ENCODE measurements around the gene PGRMC2. TPM values are rescaled to one million over a fixed set of nuclear protein-coding genes. Genes with fewer than 3 reads are reported as not detected.

PGRMC2 gene
- total RNA-seq, 1 donor from 2014 or later = 43.4 TPM

DNA sequence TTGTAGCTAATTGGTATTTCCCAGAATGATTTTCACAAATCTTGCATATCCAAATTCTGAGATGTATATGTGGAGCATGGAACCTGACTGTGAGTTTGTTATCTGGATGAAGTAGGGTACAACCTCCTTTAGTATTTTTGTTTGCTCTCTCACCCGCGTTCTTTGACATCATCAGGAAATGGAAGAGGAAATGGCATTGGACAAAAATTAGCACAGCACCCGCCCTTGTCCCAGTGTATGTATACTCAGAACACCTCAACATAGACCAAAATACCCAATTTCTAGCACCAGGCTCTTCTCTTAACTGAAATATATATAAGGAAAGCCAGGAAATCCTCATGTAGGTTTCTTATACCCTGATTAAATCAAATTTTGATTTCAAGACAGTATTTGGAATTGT is 6.9 kb upstream of the PGRMC2 start:
- no peak for DNase-seq (ENCODE audit: low spot score)
- no peaks in the 10 kb centered on the region for H3K4me1 Mint-ChIP-seq (ENCODE audit: low read depth)
- H3K9me3 Mint-ChIP-seq = no peaks in the 10 kb centered on the region
- H3K36me3 Mint-ChIP-seq (ENCODE audit: low read depth) = no peaks in the 10 kb centered on the region
- intact Hi-C loops (cut with micrococcal nuclease) = no loop called here
- H3K27me3 Mint-ChIP-seq (ENCODE audit: insufficient read depth) = no peaks in the 10 kb centered on the region
- no peak overlapping the region for H3K4me3 Mint-ChIP-seq
- H3K27ac Mint-ChIP-seq = no peak overlapping the region

DNA sequence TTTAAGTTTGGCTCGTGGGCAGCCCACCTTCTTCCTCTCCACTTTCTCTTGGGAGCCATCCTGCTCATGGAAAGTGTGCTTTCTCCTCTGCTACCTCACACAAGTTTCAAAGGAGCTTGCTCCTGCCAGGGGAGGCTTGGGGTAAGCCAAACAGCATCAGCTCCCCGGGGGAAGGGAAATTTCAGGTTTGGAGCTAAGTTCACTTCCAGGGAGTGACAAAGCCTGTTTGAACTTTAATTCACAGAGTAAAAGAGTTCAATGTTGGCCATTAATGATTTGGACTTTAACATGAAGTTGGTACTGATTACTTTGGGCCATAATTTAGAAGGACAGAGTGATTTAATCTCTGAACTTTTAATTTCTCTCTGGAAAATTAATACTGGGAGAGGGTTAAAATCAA is 4.7 kb upstream of the PGRMC2 start:
- no peak overlapping the region for H3K4me3 Mint-ChIP-seq
- peaks cover 6% of the 10 kb centered on the region for H3K4me1 Mint-ChIP-seq (ENCODE audit: low read depth)
- H3K9me3 Mint-ChIP-seq = no peaks in the 10 kb centered on the region
- no peaks in the 10 kb centered on the region for H3K27me3 Mint-ChIP-seq (ENCODE audit: insufficient read depth)
- intact Hi-C loops (cut with micrococcal nuclease) = no loop called here
- H3K27ac Mint-ChIP-seq = no peak overlapping the region
- no peaks in the 10 kb centered on the region for H3K36me3 Mint-ChIP-seq (ENCODE audit: low read depth)
- DNase-seq (ENCODE audit: low spot score) = no peak

DNA sequence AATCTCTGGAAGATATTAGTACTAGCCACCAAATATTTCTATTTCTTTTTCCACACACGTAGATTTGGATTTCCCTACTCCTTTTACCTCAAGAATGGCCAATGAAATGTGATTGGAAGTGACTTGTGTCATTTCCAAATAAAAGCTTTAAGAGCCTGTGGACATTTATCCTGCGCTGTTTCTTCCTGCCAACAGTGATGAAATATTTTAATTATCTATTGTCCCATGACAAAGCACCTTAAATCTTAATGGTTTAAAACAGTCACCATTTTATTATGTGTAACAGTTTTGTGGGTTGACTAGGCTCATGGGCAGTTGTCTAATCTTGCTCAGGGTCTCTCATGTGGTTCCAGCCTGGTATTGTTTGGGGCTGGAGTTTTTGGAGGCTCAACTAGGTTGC is 3.5 kb upstream of the PGRMC2 start:
- H3K4me3 Mint-ChIP-seq = no peak overlapping the region
- peaks cover 13% of the 10 kb centered on the region for H3K4me1 Mint-ChIP-seq (ENCODE audit: low read depth)
- H3K36me3 Mint-ChIP-seq (ENCODE audit: low read depth) = no peaks in the 10 kb centered on the region
- H3K9me3 Mint-ChIP-seq = no peaks in the 10 kb centered on the region
- no peak overlapping the region for H3K27ac Mint-ChIP-seq
- DNase-seq (ENCODE audit: low spot score) = no peak
- intact Hi-C loops (cut with micrococcal nuclease) = no loop called here
- no peaks in the 10 kb centered on the region for H3K27me3 Mint-ChIP-seq (ENCODE audit: insufficient read depth)

DNA sequence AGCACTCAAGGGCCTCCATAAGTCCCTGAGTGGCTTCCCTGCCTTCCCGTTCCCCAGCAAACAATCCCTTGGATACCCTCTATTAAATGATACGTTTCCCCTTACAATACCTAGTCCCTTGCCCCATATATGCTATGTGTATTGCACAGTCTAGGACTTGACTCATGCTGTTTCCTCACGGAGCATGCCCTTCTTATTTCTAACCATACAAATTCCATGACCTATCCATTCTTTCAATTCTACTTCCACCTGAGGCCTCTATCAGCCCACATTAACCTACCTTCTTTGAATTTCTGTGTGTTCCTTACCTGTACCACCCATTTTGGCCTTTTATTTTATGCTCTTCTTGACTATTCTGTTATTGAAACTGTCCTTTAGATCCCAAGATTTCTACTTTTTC is 2.9 kb upstream of the PGRMC2 start:
- Mint-ChIP-seq H3K4me3 (no peak overlapping the region), H3K27ac (no peak overlapping the region), H3K36me3 (ENCODE audit: low read depth) (no peaks in the 10 kb centered on the region), H3K9me3 (no peaks in the 10 kb centered on the region), H3K27me3 (ENCODE audit: insufficient read depth) (no peaks in the 10 kb centered on the region), H3K4me1 (ENCODE audit: low read depth) (peaks cover 19% of the 10 kb centered on the region)
- intact Hi-C loops (cut with micrococcal nuclease) = no loop called here
- DNase-seq (ENCODE audit: low spot score) = no peak

DNA sequence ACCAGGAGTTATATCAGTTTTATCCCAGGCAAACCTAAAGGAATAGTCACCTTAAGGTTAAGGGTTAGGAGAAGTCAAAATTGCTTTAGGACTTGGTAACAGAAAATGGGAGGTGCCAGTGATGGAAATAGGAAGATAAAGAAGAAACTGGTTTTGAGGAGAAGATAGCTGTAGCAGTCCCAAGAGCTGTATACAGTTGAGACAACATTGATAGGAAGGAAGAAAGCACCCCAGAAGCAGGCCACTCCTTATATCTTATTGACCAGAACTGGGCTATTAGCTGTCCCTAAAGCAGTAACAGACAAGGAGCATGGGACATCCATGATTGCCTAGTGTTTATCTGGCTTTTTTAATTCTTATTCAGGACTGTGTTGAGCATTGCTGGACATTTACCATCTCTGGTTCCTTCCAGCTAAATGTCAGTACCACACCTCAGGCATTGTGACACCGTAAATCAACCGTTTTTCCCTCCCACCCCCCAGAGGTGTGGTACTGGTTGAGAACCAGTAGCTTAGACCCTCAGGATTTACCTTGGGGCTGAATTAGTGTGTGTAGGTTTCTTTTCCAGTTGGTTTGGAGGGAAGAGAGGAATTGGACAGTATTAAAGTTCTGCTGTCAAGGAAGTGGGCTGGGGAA is 2.0 kb upstream of the PGRMC2 start:
- H3K4me1 Mint-ChIP-seq (ENCODE audit: low read depth) = peaks cover 26% of the 10 kb centered on the region
- H3K27ac Mint-ChIP-seq = no peak overlapping the region
- H3K4me3 Mint-ChIP-seq = no peak overlapping the region
- H3K36me3 Mint-ChIP-seq (ENCODE audit: low read depth) = peaks cover 5% of the 10 kb centered on the region
- no peak for DNase-seq (ENCODE audit: low spot score)
- H3K9me3 Mint-ChIP-seq = no peaks in the 10 kb centered on the region
- H3K27me3 Mint-ChIP-seq (ENCODE audit: insufficient read depth) = no peaks in the 10 kb centered on the region
- intact Hi-C loops (cut with micrococcal nuclease) = loop anchor here (2.0 to 10.0 kb wide), 4 partner anchors 225 to 573 kb away; partner anchors contain the start of gene HSPA4L

DNA sequence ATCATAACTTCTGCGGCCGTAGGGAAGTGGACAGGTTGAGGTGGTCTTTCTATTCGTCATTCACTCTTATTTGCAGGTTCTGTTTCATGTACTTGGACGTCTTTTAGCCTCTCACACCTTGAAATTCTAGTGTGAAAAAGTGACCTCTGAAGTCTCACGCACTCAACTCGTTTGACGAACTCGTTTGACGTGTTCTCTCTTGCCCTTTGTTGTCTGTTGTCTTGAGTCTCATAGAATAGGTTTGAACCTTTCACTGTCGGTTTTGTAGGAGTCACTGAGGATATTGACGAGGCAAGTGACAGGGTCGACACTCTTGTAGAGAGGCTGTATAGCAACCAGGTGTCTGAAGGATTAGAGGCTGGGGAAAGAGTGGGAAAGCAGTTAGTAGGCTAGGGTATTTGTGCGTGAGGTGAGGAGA is 1.1 kb upstream of the PGRMC2 start:
- Mint-ChIP-seq H3K4me3 (peak overlapping the region; percentile 96), H3K27ac (peak overlapping the region; percentile 93), H3K9me3 (no peaks in the 10 kb centered on the region), H3K27me3 (ENCODE audit: insufficient read depth) (no peaks in the 10 kb centered on the region), H3K36me3 (ENCODE audit: low read depth) (peaks cover 11% of the 10 kb centered on the region), H3K4me1 (ENCODE audit: low read depth) (peaks cover 31% of the 10 kb centered on the region)
- intact Hi-C loops (cut with micrococcal nuclease) = loop anchor here (1.0 to 10.0 kb wide), 8 partner anchors 97 to 805 kb away; partner anchors contain the start of genes ABHD18, HSPA4L, MFSD8 and SCLT1
- peak; percentile 14 for DNase-seq (ENCODE audit: low spot score)

DNA sequence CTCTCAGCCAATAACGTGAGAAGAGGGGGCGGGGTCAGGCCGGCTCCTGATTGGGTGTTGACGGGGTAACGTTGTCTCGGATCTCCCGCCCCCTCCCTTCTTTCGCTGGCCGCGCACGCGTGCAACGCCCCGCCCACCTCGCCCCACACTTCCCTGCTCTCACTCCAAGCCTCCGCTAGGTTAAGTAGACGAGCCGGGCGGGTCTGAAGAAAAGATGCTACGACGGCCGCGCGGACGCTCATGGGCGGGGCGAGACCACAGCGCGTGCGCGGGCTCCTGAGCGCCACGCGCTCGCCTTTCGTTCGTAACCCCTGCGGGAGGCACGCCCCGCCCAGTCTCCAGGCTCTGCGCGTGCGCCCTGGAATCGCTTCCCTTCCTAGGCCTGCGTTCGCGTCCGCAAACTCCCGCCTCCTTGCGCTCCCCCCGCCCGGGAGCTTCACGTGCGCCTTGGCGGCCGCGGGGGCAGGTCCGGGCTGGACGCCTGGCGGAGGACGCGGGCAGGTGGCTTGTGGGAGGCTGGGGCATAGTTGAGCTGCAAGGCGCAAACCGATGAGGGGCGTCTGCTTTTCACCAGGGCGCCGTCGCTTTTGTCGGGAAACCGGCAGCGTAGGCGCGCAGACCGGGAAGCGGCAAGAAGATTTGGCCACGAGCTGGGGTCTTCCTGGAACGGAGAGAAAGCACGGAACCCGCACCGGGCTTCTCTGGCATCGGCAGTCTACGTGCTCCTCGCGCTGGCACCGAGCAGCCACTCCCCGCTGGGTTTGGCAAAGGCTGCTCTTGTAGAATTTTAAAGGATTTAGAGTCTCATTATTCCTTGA is 467 bp upstream of the PGRMC2 start:
- H3K36me3 Mint-ChIP-seq (ENCODE audit: low read depth) = peaks cover 14% of the 10 kb centered on the region
- H3K27me3 Mint-ChIP-seq (ENCODE audit: insufficient read depth) = no peaks in the 10 kb centered on the region
- peak overlapping the region; percentile 96 for H3K4me3 Mint-ChIP-seq
- H3K4me1 Mint-ChIP-seq (ENCODE audit: low read depth) = peaks cover 31% of the 10 kb centered on the region
- peak overlapping the region; percentile 93 for H3K27ac Mint-ChIP-seq
- intact Hi-C loops (cut with micrococcal nuclease) = loop anchor here (1.0 to 10.0 kb wide), 10 partner anchors 97 to 805 kb away; partner anchors contain the start of genes ABHD18, HSPA4L, LARP1B and MFSD8
- no peaks in the 10 kb centered on the region for H3K9me3 Mint-ChIP-seq
- DNase-seq (ENCODE audit: low spot score) = peak; percentile 96

DNA sequence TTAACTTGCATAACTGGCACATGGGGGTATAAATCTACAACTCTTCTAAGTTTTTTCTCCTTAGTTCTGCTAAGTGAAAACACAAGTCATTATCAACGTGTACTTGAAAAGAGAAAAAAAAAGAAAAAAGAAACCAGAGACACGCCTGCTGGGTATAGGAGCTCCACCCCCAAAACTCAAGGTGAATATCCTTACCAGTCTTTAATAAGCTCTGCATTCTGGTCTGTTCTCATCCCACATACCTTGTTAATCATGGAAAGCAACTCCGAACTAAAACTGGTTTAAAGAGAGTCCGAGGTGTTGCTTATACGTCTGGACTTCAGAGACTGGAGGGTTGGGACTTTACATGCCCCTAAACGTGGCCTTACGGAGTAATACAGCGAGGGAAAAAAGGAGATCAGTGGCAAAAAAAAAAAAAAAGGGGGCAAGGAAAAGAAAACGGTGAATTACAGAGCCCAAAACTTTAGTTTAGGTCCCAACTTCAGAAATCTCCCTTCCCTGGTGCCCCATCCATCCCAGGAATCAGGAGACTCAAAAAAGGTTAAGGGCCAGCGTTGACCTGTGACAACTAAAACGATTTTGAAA is 1.0 kb downstream of the PGRMC2 start:
- Mint-ChIP-seq H3K27ac (peak overlapping the region; percentile 83), H3K27me3 (ENCODE audit: insufficient read depth) (no peaks in the 10 kb centered on the region), H3K4me1 (ENCODE audit: low read depth) (peaks cover 31% of the 10 kb centered on the region), H3K4me3 (peak overlapping the region; percentile 96), H3K36me3 (ENCODE audit: low read depth) (peaks cover 18% of the 10 kb centered on the region), H3K9me3 (no peaks in the 10 kb centered on the region)
- peak; percentile 25 for DNase-seq (ENCODE audit: low spot score)
- intact Hi-C loops (cut with micrococcal nuclease) = loop anchor here (1.0 to 10.0 kb wide), 5 partner anchors 225 to 504 kb away; partner anchors contain the start of genes HSPA4L, LARP1B and PLK4

DNA sequence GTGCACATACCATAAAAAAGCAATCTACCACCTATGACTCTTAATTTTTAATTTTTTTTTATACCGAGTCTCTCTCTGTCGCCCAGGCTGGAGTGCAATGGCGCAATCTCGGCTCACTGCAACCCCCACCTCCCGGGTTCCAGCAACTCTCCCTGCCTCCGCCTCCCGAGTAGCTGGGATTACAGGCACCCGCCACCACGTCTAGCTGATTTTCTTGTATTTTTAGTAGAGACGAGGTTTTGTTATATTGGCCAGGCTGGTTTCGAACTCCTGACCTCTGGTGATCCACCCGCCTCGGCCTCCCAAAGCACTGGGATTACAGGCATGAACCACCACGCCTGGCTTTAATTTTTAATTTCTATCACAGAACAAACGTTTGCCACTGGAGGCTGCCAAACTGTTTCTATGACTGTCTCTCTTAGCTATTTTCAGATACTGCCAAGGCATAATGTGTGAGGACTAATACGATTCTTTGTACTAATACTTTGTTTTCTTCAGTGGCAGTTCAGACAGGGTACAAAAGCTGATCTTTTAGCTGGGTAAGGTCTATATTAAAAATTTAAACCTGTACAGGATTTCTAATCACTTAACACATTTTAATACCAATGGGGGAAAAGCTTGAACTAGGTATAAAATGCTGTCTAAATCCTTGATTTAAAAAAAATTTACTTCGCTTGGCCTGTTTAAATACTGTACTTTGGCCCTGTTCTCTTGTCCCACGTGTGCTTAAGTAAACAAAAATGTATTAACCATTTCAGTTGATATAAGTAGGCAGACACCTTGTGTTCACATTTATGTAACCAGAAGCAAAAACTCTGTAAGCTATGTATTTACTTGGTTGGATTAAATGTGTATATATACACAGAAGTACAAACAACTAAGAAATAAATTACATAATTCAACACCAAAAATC is 2.3 kb downstream of the PGRMC2 start:
- Mint-ChIP-seq H3K36me3 (ENCODE audit: low read depth) (peaks cover 22% of the 10 kb centered on the region), H3K9me3 (no peaks in the 10 kb centered on the region), H3K27ac (no peak overlapping the region), H3K4me3 (peak overlapping the region; percentile 96), H3K4me1 (ENCODE audit: low read depth) (peaks cover 42% of the 10 kb centered on the region), H3K27me3 (ENCODE audit: insufficient read depth) (no peaks in the 10 kb centered on the region)
- DNase-seq (ENCODE audit: low spot score) = no peak
- intact Hi-C loops (cut with micrococcal nuclease) = loop anchor here (5.0 to 10.0 kb wide), 3 partner anchors 229 to 503 kb away; partner anchors contain the start of gene HSPA4L

DNA sequence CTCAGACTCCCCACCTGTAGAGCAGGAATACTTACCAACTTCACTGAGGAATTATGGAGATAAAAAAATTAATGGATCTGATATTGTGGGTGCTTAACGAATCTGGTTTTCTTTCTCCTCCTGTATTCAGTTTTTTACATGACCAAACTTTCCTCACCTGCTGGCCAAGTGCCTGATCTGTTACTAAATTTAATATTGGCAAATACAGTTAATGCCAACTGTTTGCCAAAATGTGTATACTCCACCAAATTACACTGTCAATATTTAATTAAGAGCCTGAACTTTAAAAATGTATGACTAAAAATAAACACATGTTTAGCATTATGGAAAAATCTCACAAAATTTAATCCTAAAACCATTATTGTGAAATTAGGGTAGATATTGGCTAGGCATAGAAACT is 3.3 kb downstream of the PGRMC2 start:
- no peak overlapping the region for H3K4me3 Mint-ChIP-seq
- H3K27me3 Mint-ChIP-seq (ENCODE audit: insufficient read depth) = no peaks in the 10 kb centered on the region
- intact Hi-C loops (cut with micrococcal nuclease) = loop anchor here (10.0 kb wide), 1 partner anchor 230 kb away; no protein-coding TSS in a partner anchor
- H3K4me1 Mint-ChIP-seq (ENCODE audit: low read depth) = peaks cover 52% of the 10 kb centered on the region
- no peak for DNase-seq (ENCODE audit: low spot score)
- no peaks in the 10 kb centered on the region for H3K9me3 Mint-ChIP-seq
- H3K36me3 Mint-ChIP-seq (ENCODE audit: low read depth) = peaks cover 29% of the 10 kb centered on the region
- H3K27ac Mint-ChIP-seq = no peak overlapping the region

DNA sequence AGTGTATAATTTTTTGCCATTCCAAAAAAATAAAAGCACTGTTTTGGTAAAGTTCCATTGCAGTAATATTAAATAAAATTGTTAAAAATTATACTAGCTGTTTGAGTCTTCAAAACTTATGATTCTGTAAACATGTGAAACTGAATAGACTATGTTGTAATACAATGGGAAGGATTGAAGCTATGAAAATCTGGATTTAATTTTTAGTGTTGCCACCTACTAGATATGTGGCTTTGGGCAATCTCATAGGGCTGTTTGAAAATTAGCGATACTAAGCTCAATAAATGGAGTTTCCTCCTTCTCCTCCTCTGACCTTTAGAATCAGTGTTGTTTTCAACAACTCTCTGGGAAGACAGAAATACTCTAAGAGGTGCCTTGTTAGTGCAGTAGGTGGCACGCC is 4.5 kb downstream of the PGRMC2 start:
- DNase-seq (ENCODE audit: low spot score) = no peak
- H3K4me1 Mint-ChIP-seq (ENCODE audit: low read depth) = peaks cover 49% of the 10 kb centered on the region
- peaks cover 29% of the 10 kb centered on the region for H3K36me3 Mint-ChIP-seq (ENCODE audit: low read depth)
- no peak overlapping the region for H3K27ac Mint-ChIP-seq
- intact Hi-C loops (cut with micrococcal nuclease) = loop anchor here (10.0 kb wide), 1 partner anchor 232 kb away; no protein-coding TSS in a partner anchor
- H3K27me3 Mint-ChIP-seq (ENCODE audit: insufficient read depth) = no peaks in the 10 kb centered on the region
- no peak overlapping the region for H3K4me3 Mint-ChIP-seq
- H3K9me3 Mint-ChIP-seq = no peaks in the 10 kb centered on the region

DNA sequence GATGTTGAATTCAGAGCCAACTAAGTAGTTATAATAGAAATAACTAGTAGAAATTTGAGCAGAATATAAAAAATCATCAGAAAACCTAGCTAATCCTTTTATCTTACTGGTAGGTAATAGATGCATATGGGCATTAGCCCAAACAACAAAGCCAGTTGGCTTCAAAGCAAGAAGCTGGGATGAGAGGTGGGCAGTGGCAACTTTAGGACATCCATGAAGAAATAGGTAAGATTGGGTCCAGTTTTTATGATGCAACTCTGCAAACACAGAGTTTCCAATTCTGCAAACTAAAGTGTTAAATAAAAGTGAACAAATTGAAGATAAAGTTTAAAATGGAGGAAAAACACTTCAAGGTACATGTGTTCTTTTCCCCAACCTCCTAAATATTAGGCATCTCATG is 5.1 kb downstream of the PGRMC2 start:
- intact Hi-C loops (cut with micrococcal nuclease) = loop anchor here (10.0 kb wide), 1 partner anchor 232 kb away; no protein-coding TSS in a partner anchor
- Mint-ChIP-seq H3K4me1 (ENCODE audit: low read depth) (peaks cover 49% of the 10 kb centered on the region), H3K27ac (no peak overlapping the region), H3K9me3 (no peaks in the 10 kb centered on the region), H3K4me3 (no peak overlapping the region), H3K27me3 (ENCODE audit: insufficient read depth) (no peaks in the 10 kb centered on the region), H3K36me3 (ENCODE audit: low read depth) (peaks cover 29% of the 10 kb centered on the region)
- DNase-seq (ENCODE audit: low spot score) = no peak
